GM21515 (cell line): ENCODE measurements around the gene SAG.

Source experiments
- ATAC-seq: cut with Tn5 transposase; IDR thresholded peaks from one replicate; pipeline ENCODE4 v1.9.1; 2021; ENCODE audit not compliant: unreplicated experiment

Gene SAG

DNA sequence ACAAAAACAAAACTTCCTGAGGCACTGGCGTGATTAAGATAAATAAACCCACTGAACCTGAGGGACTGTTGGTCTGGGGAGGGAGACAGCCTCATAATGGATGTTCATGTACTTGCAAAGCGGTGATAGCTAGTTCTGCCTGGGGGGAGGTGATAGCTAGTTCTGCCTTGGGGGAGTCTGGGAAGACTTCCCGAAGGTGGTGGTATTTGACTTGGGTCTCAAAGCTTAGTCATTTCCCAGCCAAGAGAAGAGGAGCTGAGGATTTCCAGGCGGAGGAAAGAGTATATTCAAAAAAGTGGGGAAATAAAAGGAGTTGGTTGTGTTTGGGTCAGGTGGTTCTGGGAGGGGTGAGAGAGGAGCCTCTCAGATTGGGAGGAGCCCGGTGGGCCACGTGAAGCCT, 71.4 kb downstream of the SAG start:
- no peak for ATAC-seq

DNA sequence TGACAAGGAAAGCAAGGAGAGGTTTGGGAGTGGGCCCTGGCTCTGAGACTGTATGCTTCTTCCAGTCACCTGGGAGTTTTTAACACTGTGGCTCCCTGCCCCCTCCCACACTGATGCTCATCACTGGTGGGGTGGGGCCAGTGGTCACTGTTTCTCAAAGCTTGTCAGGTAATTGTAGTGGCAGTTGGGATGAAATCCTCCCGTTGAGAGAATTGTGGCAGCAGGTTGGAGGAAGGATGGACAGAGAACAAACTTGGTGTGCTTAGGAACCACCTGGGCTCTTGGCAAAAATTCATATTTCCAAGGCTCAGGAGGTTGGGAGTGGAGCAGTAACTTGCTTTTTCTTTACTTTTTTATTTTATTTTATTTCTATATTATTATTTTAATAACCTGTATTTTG, 71.8 kb downstream of the SAG start:
- ATAC-seq = no peak

DNA sequence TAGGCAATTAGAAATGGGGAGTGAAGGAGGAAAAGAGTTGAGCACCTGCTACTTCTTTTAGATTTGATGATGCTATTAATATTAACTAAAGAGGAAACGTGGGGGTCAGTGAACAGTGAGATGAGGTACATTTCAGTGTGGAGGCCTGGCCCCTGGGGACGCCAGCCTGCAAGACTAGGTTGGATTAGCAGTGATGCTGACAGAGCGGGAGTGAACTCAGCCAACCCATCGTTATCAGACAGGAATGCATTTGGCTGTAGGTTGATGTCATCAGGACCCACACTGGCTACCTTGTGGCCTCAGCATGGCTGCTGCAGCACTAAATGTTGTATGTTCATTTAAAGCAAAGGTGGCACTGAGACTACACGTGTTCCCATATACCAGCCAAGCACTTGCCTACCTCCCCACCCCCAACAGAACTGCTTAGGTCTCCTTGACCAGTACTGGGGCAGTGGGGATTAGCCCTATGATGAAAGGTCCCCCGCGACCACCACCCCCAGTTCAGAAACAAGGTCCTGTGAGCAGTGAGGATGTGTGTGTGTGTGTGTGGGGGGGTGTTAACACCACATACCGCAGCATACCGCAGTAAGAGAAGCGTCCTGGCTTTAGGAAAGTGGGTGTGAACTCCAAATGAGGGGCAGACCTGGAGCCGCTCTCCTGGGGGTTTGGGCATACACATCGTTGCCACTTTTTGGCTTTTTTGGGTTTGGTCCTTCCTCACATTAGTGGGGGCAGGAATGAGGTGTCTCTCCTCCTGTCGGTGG, 72.7 kb downstream of the SAG start:
- no peak for ATAC-seq

DNA sequence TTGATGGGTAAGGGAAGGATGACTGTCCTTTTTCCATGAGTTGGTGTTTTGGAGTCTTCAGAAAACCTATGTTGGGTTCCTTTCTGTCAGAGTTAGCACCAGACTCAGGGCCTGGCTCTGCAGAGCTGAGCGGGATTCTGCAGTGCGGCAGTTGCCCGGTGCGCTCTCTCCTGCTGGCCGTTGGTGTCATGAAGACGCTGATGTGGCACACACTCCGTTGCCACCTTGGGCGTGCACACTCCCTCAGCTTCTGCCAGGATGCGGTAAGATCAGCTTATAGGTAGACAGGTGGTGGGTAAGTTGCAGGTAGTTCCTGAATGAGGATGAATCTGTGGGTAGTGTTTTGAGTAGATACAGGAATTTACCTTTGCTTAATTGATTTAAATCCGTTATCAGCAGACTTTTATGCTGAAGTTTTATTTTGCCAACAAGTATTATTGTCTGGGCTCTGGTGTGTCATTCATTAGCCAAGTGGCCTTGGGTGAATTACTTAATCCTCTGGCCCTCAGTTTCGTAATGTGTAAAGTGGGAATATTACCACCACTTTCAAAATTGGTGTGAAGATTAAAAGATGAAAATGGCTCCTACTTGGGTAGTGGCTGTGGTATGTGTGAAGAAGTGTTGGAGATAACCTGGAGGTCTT, 73.5 kb downstream of the SAG start:
- ATAC-seq = no peak

DNA sequence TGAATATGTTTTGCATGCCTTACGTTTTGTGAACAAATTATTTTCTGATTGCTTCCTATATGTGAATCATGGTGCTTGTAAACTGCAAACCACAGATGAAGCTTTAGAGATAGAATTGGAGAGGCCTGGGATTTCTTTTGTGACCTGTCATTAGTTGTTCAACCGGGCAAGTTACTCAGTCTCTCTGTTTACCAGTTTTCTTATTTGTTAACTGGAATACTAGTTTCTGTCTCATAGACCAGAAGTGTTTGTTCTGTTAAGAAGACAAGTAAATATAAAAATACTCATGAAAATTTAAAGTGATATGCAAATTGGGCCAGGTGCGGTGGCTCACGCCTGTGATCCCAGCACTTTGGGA, 74.0 kb downstream of the SAG start:
- no peak for ATAC-seq

DNA sequence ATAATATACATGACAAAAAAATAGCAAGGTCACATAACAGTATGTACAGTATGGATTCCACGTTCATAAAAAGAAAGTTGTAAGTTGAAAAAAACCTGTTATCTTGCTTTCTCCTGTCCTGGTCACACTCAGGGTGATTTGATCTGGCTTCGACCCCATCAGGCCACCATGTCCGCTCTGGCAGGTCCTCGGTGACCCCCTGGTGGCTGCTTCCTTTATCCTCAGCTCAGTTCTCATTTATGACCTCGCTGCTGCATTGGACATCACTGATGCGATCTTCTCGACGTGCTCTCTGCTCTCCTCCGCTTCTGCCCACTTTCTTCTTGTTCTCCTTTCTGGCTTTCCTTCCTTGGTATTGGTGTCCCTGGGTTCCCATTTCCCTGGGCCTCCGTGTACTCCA, 76.4 kb downstream of the SAG start:
- no peak for ATAC-seq

DNA sequence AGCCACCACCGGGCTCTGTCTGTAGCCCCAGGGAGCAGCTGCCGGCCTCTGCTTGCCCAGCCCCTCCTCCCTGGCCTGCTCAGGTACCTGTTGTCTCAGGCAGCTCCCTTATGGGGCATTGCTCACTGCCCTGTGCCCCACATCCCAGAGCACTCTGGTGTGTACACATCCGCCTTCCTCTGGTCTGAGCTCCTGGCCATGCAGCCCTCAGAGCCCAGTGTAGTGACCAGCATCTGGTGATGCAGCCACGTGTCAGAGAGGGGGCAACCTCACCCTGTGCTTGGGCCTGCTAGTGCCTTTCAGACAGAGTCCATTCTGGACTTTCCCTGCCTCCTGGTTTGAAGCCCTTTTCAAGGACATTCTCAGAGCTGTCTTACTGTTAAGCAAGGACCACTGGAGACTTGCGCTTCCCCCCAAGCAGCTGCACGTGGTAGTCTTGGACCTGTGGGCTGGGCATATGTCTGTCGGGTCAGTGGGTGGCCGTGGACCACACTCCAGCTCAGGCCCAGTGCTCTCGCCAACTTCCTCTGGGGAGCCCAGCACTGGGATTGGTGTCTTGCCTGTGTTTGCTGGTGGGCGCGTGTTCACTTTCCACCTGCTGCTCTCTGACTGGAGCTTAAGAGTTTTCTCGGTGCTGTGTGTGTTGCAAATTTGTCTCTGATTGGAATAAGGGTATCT, 77.3 kb downstream of the SAG start:
- ATAC-seq = peak; percentile 5

DNA sequence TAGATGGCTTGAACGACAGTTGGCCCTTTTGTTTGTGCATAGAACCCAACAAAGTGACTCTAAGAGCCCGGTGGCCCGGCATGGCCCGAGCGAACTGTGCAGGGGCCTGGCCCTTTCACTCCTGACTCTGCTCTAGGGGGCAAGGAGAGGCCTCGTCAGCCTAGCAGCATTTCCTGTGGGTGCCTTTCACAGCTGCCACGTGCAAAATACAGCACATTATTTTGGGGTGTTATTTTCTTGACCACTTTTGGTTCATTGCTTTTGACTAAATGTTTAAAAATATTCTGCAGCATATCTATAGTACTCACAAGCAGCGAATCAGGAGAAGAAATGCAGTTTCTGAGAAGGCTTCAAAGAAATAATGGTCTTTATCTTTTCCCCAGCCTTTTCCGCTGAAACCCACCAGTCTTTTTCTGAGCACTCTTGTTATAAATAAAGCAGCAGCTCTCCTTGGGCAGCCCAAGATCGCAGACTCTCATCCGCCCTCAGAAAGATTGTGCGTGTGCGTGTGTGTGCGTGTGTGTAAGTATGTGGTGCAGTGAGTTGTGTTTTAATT, 78.0 kb downstream of the SAG start:
- ATAC-seq = peak; percentile 72

DNA sequence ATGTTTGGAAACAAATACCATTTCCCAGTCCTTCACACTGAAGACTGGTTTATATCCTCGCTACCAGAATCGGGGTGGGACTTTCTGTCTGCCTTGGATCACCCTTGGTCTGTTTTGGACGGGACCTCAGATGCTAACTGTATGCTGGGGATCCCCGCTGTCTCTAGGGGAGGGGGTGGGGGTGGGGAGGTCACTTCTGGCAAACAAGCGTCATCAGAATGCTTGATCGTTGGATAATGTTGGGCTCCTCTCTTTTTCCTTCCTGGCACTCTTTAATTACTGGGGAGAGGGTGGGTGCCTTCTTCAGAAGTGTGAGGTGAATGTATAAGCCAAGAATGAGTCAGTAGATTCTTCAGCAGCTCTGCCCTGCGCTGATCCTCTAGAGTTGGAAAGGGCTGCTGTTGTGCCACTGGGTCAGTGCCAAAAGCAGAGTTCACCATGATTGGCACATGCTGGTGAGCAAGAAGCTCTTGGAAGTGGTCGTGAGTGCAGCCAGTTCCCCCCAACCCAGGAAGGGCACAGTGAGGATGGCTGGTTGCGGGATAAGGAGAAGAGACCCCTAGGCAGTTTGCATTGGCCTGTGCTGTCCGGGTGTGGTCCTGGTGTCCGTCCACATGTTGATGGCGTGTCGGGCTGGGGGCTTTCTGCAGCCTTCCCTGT, 78.9 kb downstream of the SAG start:
- ATAC-seq = no peak

DNA sequence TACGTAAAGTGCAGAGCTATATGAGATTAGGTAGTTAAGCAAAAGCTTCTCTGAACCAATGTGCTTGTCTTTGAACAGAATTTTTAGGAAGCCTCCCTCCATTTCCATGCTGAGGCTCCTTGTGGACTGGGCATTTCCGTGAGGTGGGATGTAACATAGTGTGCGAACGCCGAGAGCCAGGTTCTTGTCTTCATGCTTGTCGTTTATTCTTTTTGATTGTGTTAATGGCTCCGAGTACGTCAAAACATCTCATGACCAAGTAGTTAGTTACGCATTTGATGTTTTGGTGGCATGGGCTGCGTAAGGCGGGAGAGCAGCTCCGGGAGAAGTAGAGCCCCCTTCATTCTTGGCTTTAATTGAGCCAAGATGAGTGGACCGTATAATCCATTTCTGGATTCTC, 79.6 kb downstream of the SAG start:
- no peak for ATAC-seq

DNA sequence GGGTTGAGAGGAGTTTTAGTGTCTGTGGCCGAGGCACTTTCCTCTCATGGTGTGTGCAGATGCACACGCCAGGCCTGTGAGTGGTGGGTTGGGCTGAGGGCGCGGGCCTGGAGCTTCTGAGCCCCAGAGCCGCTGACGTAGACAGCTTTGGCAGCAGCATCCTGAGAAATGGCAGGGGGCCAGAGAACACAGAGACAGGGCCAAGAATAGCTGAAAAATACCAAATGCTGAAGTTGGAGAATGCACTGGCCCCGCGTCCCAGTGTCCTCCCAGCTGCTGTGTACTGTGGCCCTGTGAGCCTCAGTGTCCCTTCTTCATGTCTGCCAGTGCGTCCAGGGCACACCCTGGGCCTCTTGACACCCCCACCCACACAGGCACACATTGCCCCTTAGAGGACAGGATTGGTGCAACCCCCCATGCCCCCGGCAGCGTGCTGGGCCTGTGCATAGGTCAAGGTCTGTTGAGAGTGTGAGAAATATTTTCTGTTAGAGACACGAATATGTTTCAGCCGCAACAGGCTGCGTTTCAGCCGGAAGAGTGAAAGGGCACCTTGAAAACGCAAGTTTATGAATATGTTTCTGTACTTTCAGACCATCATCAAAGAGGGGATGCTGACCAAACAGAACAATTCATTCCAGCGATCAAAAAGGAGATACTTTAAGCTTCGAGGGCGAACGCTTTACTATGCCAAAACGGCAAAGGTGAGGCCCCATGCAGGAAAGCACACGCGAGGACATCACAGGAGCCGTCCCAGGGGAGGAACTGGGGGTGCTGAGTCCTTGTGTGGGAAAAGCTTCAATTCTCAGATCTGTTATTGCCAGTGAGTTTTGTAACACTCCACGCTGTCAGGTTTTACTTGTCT, 80.3 kb downstream of the SAG start:
- no peak for ATAC-seq

DNA sequence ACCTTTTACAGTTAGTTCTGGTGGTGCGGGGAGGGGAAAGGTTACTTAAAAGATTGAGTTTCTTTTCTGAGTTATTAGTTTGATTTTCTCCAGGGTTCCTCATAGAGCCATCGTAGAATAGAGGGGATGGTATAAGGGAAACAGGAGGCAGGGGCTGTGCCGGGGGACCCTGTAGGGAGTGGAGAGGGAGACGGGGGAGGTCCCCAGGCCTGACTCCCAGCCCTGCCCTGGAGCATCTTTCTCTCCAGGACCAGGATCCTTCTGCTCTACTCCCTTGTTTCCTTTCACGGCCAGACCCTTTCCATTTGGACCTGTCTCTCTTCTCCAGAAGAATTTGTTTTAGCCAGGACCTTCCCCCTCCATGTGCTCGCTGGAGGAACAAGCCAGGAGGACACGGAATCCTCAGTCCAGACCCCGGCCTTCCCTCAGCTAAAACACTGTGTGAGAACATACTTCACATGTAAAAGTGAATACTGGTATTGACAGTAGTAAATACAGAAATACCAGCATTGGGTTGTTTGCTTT, 82.0 kb downstream of the SAG start:
- no peak for ATAC-seq

DNA sequence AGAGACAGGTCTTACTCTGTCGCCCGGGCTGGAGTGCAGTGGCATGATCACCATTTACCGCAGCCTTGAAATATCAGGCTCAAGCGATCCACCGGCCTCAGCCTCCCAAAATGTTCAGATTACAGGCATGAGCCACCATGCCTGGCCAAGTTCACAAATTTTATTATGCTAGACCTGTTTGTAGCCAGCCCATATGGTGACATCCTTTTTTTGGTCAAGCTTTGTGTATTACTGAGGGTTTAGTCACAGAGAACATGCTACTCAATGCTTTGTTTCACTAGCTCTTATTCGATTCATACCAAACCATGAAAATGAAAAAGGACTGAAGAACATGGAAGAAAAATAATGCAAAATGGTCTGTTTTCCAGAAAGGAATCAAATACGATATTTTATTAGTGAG, 88.1 kb downstream of the SAG start:
- no peak for ATAC-seq
